HEK293 (cell line): ENCODE measurements around the gene OR7G3.

Source experiments
- PRDM1 ChIP-seq: fragments of 450-650 bp; formaldehyde crosslinking; IDR thresholded peaks from 2 replicates; pipeline ENCODE4; 2016; ENCODE audit warnings: missing biosample characterization, missing genetic modification characterization
- ZNF239 ChIP-seq: fragments of 450-650 bp; formaldehyde crosslinking; IDR thresholded peaks from 2 replicates; pipeline ENCODE4 v1.5.1; 2016; ENCODE audit warnings: missing biosample characterization, missing genetic modification characterization
- ZNF621 ChIP-seq: fragments of 450-650 bp; formaldehyde crosslinking; IDR thresholded peaks from 2 replicates; pipeline ENCODE4 v1.5.1; 2017; ENCODE audit warnings: missing biosample characterization, missing genetic modification characterization
- TF ChIP-seq, protein P1 (sequence below): fragments of 450-650 bp; formaldehyde crosslinking; IDR thresholded peaks from 2 replicates; pipeline ENCODE4 v1.5.1; 2016; ENCODE audit warnings: missing biosample characterization, missing genetic modification characterization
- TF ChIP-seq, protein P2 (sequence below): fragments of 450-650 bp; formaldehyde crosslinking; IDR thresholded peaks from 2 replicates; pipeline ENCODE4 v1.5.1; 2016; ENCODE audit warnings: missing biosample characterization, missing genetic modification characterization

DNA sequence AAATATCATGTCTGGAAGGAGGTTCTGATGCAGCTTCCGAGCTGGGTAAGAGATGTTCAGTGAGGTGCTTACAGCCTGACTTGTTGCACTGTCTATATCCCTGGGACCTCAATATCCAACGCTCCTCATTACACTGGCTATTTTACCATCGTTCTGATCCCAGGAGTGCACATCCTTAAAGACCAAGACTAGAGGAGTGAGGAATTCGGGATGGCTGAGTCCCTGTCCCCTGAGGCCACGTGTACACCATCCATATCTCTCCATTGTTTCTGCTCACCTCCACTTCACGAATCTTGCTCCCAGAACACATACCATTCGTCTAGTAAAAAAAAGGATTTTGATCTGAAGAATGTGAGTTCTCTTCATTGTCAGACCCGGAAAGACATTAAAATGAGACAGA lies 19.4 kb downstream of the OR7G3 start, which contains the start of gene OR7G2:
- TF ChIP-seq ZNF621 (no peak), PRDM1 (tag by site-specific recombination) (no peak), ZNF239 (tag by site-specific recombination) (no peak)
- TF ChIP-seq, protein P1, sequence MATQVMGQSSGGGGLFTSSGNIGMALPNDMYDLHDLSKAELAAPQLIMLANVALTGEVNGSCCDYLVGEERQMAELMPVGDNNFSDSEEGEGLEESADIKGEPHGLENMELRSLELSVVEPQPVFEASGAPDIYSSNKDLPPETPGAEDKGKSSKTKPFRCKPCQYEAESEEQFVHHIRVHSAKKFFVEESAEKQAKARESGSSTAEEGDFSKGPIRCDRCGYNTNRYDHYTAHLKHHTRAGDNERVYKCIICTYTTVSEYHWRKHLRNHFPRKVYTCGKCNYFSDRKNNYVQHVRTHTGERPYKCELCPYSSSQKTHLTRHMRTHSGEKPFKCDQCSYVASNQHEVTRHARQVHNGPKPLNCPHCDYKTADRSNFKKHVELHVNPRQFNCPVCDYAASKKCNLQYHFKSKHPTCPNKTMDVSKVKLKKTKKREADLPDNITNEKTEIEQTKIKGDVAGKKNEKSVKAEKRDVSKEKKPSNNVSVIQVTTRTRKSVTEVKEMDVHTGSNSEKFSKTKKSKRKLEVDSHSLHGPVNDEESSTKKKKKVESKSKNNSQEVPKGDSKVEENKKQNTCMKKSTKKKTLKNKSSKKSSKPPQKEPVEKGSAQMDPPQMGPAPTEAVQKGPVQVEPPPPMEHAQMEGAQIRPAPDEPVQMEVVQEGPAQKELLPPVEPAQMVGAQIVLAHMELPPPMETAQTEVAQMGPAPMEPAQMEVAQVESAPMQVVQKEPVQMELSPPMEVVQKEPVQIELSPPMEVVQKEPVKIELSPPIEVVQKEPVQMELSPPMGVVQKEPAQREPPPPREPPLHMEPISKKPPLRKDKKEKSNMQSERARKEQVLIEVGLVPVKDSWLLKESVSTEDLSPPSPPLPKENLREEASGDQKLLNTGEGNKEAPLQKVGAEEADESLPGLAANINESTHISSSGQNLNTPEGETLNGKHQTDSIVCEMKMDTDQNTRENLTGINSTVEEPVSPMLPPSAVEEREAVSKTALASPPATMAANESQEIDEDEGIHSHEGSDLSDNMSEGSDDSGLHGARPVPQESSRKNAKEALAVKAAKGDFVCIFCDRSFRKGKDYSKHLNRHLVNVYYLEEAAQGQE (tag by site-specific recombination) = no peak
- TF ChIP-seq, protein P2, sequence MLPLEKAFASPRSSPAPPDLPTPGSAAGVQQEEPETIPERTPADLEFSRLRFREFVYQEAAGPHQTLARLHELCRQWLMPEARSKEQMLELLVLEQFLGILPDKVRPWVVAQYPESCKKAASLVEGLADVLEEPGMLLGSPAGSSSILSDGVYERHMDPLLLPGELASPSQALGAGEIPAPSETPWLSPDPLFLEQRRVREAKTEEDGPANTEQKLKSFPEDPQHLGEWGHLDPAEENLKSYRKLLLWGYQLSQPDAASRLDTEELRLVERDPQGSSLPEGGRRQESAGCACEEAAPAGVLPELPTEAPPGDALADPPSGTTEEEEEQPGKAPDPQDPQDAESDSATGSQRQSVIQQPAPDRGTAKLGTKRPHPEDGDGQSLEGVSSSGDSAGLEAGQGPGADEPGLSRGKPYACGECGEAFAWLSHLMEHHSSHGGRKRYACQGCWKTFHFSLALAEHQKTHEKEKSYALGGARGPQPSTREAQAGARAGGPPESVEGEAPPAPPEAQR (tag by site-specific recombination) = no peak
